Vagina (tissue), 2 donors: ENCODE data around the gene SMIM43.

Experiments
- CTCF ChIP-seq, 3 experiments: fragments of 450-650 bp in 2 of 3; fragments of 200-600 bp in 1 of 3; sonication (generic) in 1 of 3; IDR thresholded peaks; one replicate each; pipeline ENCODE4 v1.5.1; 2017 to 2019; ENCODE audit warnings: antibody characterized with exemption in 3 of 3, mild to moderate bottlenecking in 2 of 3, moderate library complexity in 2 of 3
- POLR2A ChIP-seq, 2 donors: fragments of 450-650 bp; IDR thresholded peaks; one replicate each; pipeline ENCODE4 v1.6.1; 2017; ENCODE audit warnings: antibody characterized with exemption in 2 of 2, mild to moderate bottlenecking in 2 of 2, moderate library complexity in 2 of 2
- POLR2AphosphoS5 ChIP-seq, 2 donors: sonication (generic); formaldehyde crosslinking; IDR thresholded peaks; one replicate each; pipeline ENCODE4 v1.9.0; 2017; ENCODE audit warnings: antibody characterized with exemption in 2 of 2, mild to moderate bottlenecking in 2 of 2, low read depth in 1 of 2; ENCODE audit not compliant: insufficient read depth in 1 of 2

DNA sequence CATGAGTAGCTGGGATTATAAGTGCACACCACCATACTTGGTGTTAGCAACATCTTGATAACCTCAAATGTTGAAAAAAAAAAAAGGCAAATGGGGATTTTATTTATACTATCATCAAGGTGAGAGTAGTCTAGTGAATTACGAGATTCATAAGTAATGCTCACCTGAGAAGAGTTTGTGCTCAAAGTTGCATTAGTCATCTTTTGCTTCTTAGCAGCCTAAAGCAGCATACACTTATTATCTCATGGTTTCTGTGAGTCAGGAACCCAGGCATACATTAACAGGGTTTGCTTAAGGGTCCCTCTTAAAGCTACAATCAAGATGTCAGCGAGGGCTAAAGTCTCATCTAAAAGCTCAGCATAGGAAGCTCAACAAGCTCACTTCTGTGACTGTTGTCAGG lies 28.0 kb upstream of the SMIM43 start:
- TF ChIP-seq CTCF (IDR thresholded peaks at IDR 0.05): no peak
- no peak for TF ChIP-seq POLR2AphosphoS5 (IDR thresholded peaks at IDR 0.05; ENCODE audit: insufficient read depth in 1 of 2, low read depth in 1 of 2)
- no peak for TF ChIP-seq POLR2A (IDR thresholded peaks at IDR 0.05)
